GM21825 (cell line): ENCODE results near the gene APOC3.

Experiments used
- ATAC-seq: cut with Tn5 transposase; IDR thresholded peaks from one replicate; pipeline ENCODE4 v1.9.1; 2021; ENCODE audit warnings: mild to moderate bottlenecking, moderate library complexity; ENCODE audit not compliant: unreplicated experiment

APOC3 gene

GRCh38 chr11:116869610-116870009 is 39.9 kb downstream of the APOC3 start:
- no peak for ATAC-seq

- ATAC-seq = no peak
Measured at GRCh38 chr11:116870054-116870453, 40.3 kb downstream of the APOC3 start.

- ATAC-seq = no peak
Measured at GRCh38 chr11:116871248-116871647, 41.5 kb downstream of the APOC3 start.

- ATAC-seq = no peak
Measured at GRCh38 chr11:116873381-116873780, 43.7 kb downstream of the APOC3 start.

- no peak for ATAC-seq
Measured at GRCh38 chr11:116874251-116874650, 44.5 kb downstream of the APOC3 start.

GRCh38 chr11:116875194-116875593 is 45.5 kb downstream of the APOC3 start:
- ATAC-seq = no peak

- no peak for ATAC-seq
Measured at GRCh38 chr11:116876656-116877055, 46.9 kb downstream of the APOC3 start.

GRCh38 chr11:116879800-116880625 is 50.3 kb downstream of the APOC3 start:
- no peak for ATAC-seq

- no peak for ATAC-seq
Measured at GRCh38 chr11:116881143-116881542, 51.4 kb downstream of the APOC3 start.

- ATAC-seq = no peak
Measured at GRCh38 chr11:116882386-116882785, 52.7 kb downstream of the APOC3 start.
